HG03039 (cell line): ENCODE measurements around the gene C19orf85.

Experiments
- ATAC-seq: cut with Tn5 transposase; IDR thresholded peaks from one replicate; pipeline ENCODE4 v1.9.1; 2021; ENCODE audit warnings: mild to moderate bottlenecking, moderate library complexity; ENCODE audit not compliant: unreplicated experiment

Gene C19orf85

GRCh38 chr19:55478364-55478763 lies 13.8 kb upstream of the C19orf85 start:
- no peak for ATAC-seq

- no peak for ATAC-seq
Measured at GRCh38 chr19:55477905-55478304, 13.4 kb upstream of the C19orf85 start.

GRCh38 chr19:55476100-55476775 lies 11.7 kb upstream of the C19orf85 start, which contains the start of gene ZNF628:
TSS of gene ZNF628 (plus strand) at chr19:55476617. CDS start at chr19:55479911, 3,294 bp downstream.
- peak; percentile 85 for ATAC-seq

GRCh38 chr19:55474269-55475265 lies 10.0 kb upstream of the C19orf85 start:
- ATAC-seq: no peak

- no peak for ATAC-seq
Measured at GRCh38 chr19:55473225-55474012, 8.9 kb upstream of the C19orf85 start.

GRCh38 chr19:55472463-55472862 lies 7.9 kb upstream of the C19orf85 start:
- no peak for ATAC-seq

GRCh38 chr19:55471266-55471665 lies 6.7 kb upstream of the C19orf85 start:
- ATAC-seq: no peak

GRCh38 chr19:55468054-55468393 lies 3.5 kb upstream of the C19orf85 start:
- no peak for ATAC-seq

GRCh38 chr19:55467236-55468053 lies 2.9 kb upstream of the C19orf85 start:
- no peak for ATAC-seq

GRCh38 chr19:55466241-55466614 lies 1.7 kb upstream of the C19orf85 start:
- no peak for ATAC-seq

- no peak for ATAC-seq
Measured at GRCh38 chr19:55465460-55466240, 1.1 kb upstream of the C19orf85 start.

- no peak for ATAC-seq
Measured at GRCh38 chr19:55464039-55464661, 401 bp downstream of the C19orf85 start.

GRCh38 chr19:55463583-55464031 lies 944 bp downstream of the C19orf85 start:
- no peak for ATAC-seq

- no peak for ATAC-seq
Measured at GRCh38 chr19:55462722-55463121, 1.8 kb downstream of the C19orf85 start.

GRCh38 chr19:55461974-55462626 lies 2.5 kb downstream of the C19orf85 start:
- no peak for ATAC-seq

- ATAC-seq: peak; percentile 89
Measured at GRCh38 chr19:55461259-55461973, 3.1 kb downstream of the C19orf85 start, which contains the start of gene ISOC2. TSS of gene ISOC2 (minus strand) at chr19:55461642. CDS start at chr19:55456486, 5,156 bp downstream.

- ATAC-seq: no peak
Measured at GRCh38 chr19:55460670-55461258, 3.8 kb downstream of the C19orf85 start.
